ENCODE measurements around the gene CDH23.
"Not testable (repeated sequence)": the region's sequence is repeated elsewhere in the genome, so short reads cannot be mapped to it uniquely, and the experiment has no call there.

CDH23 gene

GRCh38 chr10:71598621-71599055, 201.9 kb downstream of the CDH23 start:
- no peak overlapping the region for H3K4me3 ChIP-seq (ENCODE audit: low read length)
- peaks cover 2% of the 10 kb centered on the region; the same call in 1 of the 2 replicates for H3K27me3 ChIP-seq (replicated peaks; ENCODE audit: insufficient read depth, low read length)
- H3K27ac ChIP-seq (ENCODE audit: low read length), result no peak overlapping the region
- no peak overlapping the region for H3K4me2 ChIP-seq (ENCODE audit: low read depth, low read length)
- H3K36me3 ChIP-seq (replicated peaks; ENCODE audit: insufficient read depth, low read length), result no peaks in the 10 kb centered on the region
- no peaks in the 10 kb centered on the region for H3K9me2 ChIP-seq (replicated peaks; ENCODE audit: insufficient read depth, low read length)
- H4K20me1 ChIP-seq (ENCODE audit: insufficient read depth, low read length), result no peaks in the 10 kb centered on the region
- H2AFZ ChIP-seq (ENCODE audit: low read length), result no peak overlapping the region
- DNase-seq, result no peak
- no peaks in the 10 kb centered on the region for H3K9me3 ChIP-seq (replicated peaks; ENCODE audit: insufficient read depth, low read length)
- H3K79me2 ChIP-seq (ENCODE audit: low read length), result no peaks in the 10 kb centered on the region
- H3K4me1 ChIP-seq (ENCODE audit: low read length), result no peaks in the 10 kb centered on the region
- TF ChIP-seq CTCF (IDR thresholded peaks at IDR 0.05; ENCODE audit: low read length) (no peak), EZH2phosphoT487 (IDR thresholded peaks at IDR 0.05; ENCODE audit: low read length) (no peak), EZH2 (optimal IDR thresholded peaks at IDR 0.05; ENCODE audit: low read depth, low read length) (no peak)
- H3F3A ChIP-seq (ENCODE audit: insufficient read depth, low read length), result no peaks in the 10 kb centered on the region
- H3K9ac ChIP-seq (ENCODE audit: low read length), result no peak overlapping the region

- Histone ChIP-seq H3K9ac (ENCODE audit: low read length) (no peak overlapping the region), H3K9me3 (replicated peaks; ENCODE audit: insufficient read depth, low read length) (no peaks in the 10 kb centered on the region), H3F3A (ENCODE audit: insufficient read depth, low read length) (no peaks in the 10 kb centered on the region), H3K4me2 (ENCODE audit: low read depth, low read length) (no peak overlapping the region), H3K4me3 (ENCODE audit: low read length) (no peak overlapping the region), H3K4me1 (ENCODE audit: low read length) (no peaks in the 10 kb centered on the region), H3K27me3 (replicated peaks; ENCODE audit: insufficient read depth, low read length) (peaks cover 2% of the 10 kb centered on the region; the same call in 1 of the 2 replicates), H3K79me2 (ENCODE audit: low read length) (no peaks in the 10 kb centered on the region), H3K27ac (ENCODE audit: low read length) (no peak overlapping the region), H2AFZ (ENCODE audit: low read length) (no peak overlapping the region), H4K20me1 (ENCODE audit: insufficient read depth, low read length) (no peaks in the 10 kb centered on the region), H3K9me2 (replicated peaks; ENCODE audit: insufficient read depth, low read length) (no peaks in the 10 kb centered on the region), H3K36me3 (replicated peaks; ENCODE audit: insufficient read depth, low read length) (no peaks in the 10 kb centered on the region)
- no peak for DNase-seq
- TF ChIP-seq EZH2 (optimal IDR thresholded peaks at IDR 0.05; ENCODE audit: low read depth, low read length) (no peak), CTCF (IDR thresholded peaks at IDR 0.05; ENCODE audit: low read length) (no peak), EZH2phosphoT487 (IDR thresholded peaks at IDR 0.05; ENCODE audit: low read length) (no peak)
These were observed 202.8 kb downstream of the CDH23 start for GRCh38 chr10:71599518-71599917.

- DNase-seq; H3K27ac ChIP-seq (ENCODE audit: low read length); H3K27me3 ChIP-seq (replicated peaks; ENCODE audit: insufficient read depth, low read length); H3K79me2 ChIP-seq (ENCODE audit: low read length); H3F3A ChIP-seq (ENCODE audit: insufficient read depth, low read length); H3K9ac ChIP-seq (ENCODE audit: low read length); H3K36me3 ChIP-seq (replicated peaks; ENCODE audit: insufficient read depth, low read length); H2AFZ ChIP-seq (ENCODE audit: low read length); H3K4me2 ChIP-seq (ENCODE audit: low read depth, low read length); H3K9me2 ChIP-seq (replicated peaks; ENCODE audit: insufficient read depth, low read length); H3K4me3 ChIP-seq (ENCODE audit: low read length); H3K9me3 ChIP-seq (replicated peaks; ENCODE audit: insufficient read depth, low read length); H4K20me1 ChIP-seq (ENCODE audit: insufficient read depth, low read length); H3K4me1 ChIP-seq (ENCODE audit: low read length): not testable (repeated sequence)
These were observed 203.5 kb downstream of the CDH23 start for GRCh38 chr10:71600242-71600641.

GRCh38 chr10:71600849-71601248, 204.1 kb downstream of the CDH23 start:
- no peak overlapping the region for H3K9ac ChIP-seq (ENCODE audit: low read length)
- H3K4me1 ChIP-seq (ENCODE audit: low read length), result no peaks in the 10 kb centered on the region
- H2AFZ ChIP-seq (ENCODE audit: low read length), result no peak overlapping the region
- H3K27ac ChIP-seq (ENCODE audit: low read length), result no peak overlapping the region
- no peaks in the 10 kb centered on the region for H3K36me3 ChIP-seq (replicated peaks; ENCODE audit: insufficient read depth, low read length)
- H3K9me2 ChIP-seq (replicated peaks; ENCODE audit: insufficient read depth, low read length), result no peaks in the 10 kb centered on the region
- H3K9me3 ChIP-seq (replicated peaks; ENCODE audit: insufficient read depth, low read length), result no peaks in the 10 kb centered on the region
- no peak overlapping the region for H3K4me3 ChIP-seq (ENCODE audit: low read length)
- no peak for TF ChIP-seq EZH2 (optimal IDR thresholded peaks at IDR 0.05; ENCODE audit: low read depth, low read length)
- TF ChIP-seq CTCF (IDR thresholded peaks at IDR 0.05; ENCODE audit: low read length), result no peak
- no peak overlapping the region for H3K4me2 ChIP-seq (ENCODE audit: low read depth, low read length)
- H3K27me3 ChIP-seq (replicated peaks; ENCODE audit: insufficient read depth, low read length), result peaks cover 2% of the 10 kb centered on the region; the same call in 1 of the 2 replicates
- no peaks in the 10 kb centered on the region for H3F3A ChIP-seq (ENCODE audit: insufficient read depth, low read length)
- DNase-seq, result no peak
- no peaks in the 10 kb centered on the region for H4K20me1 ChIP-seq (ENCODE audit: insufficient read depth, low read length)
- no peaks in the 10 kb centered on the region for H3K79me2 ChIP-seq (ENCODE audit: low read length)

Measured in MM.1S (cell line).